Measurements from ENCODE around the gene ONECUT3. TPM values are rescaled to one million over a fixed set of nuclear protein-coding genes. Genes with fewer than 3 reads are reported as not detected.

The ONECUT3 gene
- total RNA-seq, 1 donor from 2014 or later = 0.09 TPM

GRCh38 chr19:1739960-1740629 is 13.2 kb upstream of the ONECUT3 start:
- Histone ChIP-seq H3K27me3 (peaks cover 91% of the 10 kb centered on the region), H3K4me1 (peaks cover 5% of the 10 kb centered on the region), H2AFZ (replicated peaks) (no peak overlapping the region), H3K9ac (no peak overlapping the region), H3K36me3 (no peaks in the 10 kb centered on the region), H3F3A (ENCODE audit: low read depth) (peaks cover 1% of the 10 kb centered on the region), H3K9me3 (ENCODE audit: low read depth) (no peaks in the 10 kb centered on the region), H3K4me3 (no peak overlapping the region), H3K79me2 (ENCODE audit: low read depth) (no peaks in the 10 kb centered on the region), H3K27ac (no peak overlapping the region), H3K4me2 (no peak overlapping the region), H4K20me1 (ENCODE audit: low read depth) (no peaks in the 10 kb centered on the region)
- Mint-ChIP-seq H3K27me3 (ENCODE audit: insufficient read depth, low read depth) (peaks cover 29% of the 10 kb centered on the region), H3K4me3 (no peak overlapping the region), H3K9me3 (peaks cover 3% of the 10 kb centered on the region), H3K27ac (no peak overlapping the region), H3K36me3 (no peaks in the 10 kb centered on the region), H3K4me1 (peaks cover 5% of the 10 kb centered on the region)
- TF ChIP-seq EZH2 (IDR thresholded peaks at IDR 0.05) = no peak
- TF ChIP-seq EZH2phosphoT487 (IDR thresholded peaks at IDR 0.05) = no peak
- no peak for TF ChIP-seq CTCF (IDR thresholded peaks at IDR 0.05)
- DNase-seq (ENCODE audit: low spot score) = no peak

- H3K9me3 Mint-ChIP-seq = peaks cover 3% of the 10 kb centered on the region
- Histone ChIP-seq H3K36me3 (no peaks in the 10 kb centered on the region), H3K4me3 (no peak overlapping the region), H3F3A (ENCODE audit: low read depth) (peaks cover 16% of the 10 kb centered on the region), H3K4me1 (peaks cover 12% of the 10 kb centered on the region), H3K79me2 (ENCODE audit: low read depth) (no peaks in the 10 kb centered on the region), H3K4me2 (no peak overlapping the region), H2AFZ (replicated peaks) (no peak overlapping the region), H3K27me3 (peaks cover 91% of the 10 kb centered on the region), H3K27ac (no peak overlapping the region), H3K9ac (no peak overlapping the region), H3K9me3 (ENCODE audit: low read depth) (no peaks in the 10 kb centered on the region), H4K20me1 (ENCODE audit: low read depth) (peaks cover 7% of the 10 kb centered on the region)
- TF ChIP-seq CTCF (IDR thresholded peaks at IDR 0.05) = no peak
- no peak for TF ChIP-seq EZH2 (IDR thresholded peaks at IDR 0.05)
- no peak for TF ChIP-seq EZH2phosphoT487 (IDR thresholded peaks at IDR 0.05)
- no peaks in the 10 kb centered on the region for H3K36me3 Mint-ChIP-seq
- H3K27me3 Mint-ChIP-seq (ENCODE audit: insufficient read depth, low read depth) = peaks cover 45% of the 10 kb centered on the region
- no peak for DNase-seq (ENCODE audit: low spot score)
- no peak overlapping the region for H3K4me3 Mint-ChIP-seq
- H3K27ac Mint-ChIP-seq = no peak overlapping the region
- peaks cover 5% of the 10 kb centered on the region for H3K4me1 Mint-ChIP-seq
Observed at GRCh38 chr19:1742989-1743696, 10.2 kb upstream of the ONECUT3 start.

GRCh38 chr19:1744133-1744665 is 9.1 kb upstream of the ONECUT3 start:
- H3K9me3 ChIP-seq (ENCODE audit: low read depth) = no peaks in the 10 kb centered on the region
- H3K4me3 ChIP-seq = no peak overlapping the region
- H3K9ac ChIP-seq = no peak overlapping the region
- no peak overlapping the region for H3K4me2 ChIP-seq
- H3K4me1 ChIP-seq = peaks cover 22% of the 10 kb centered on the region
- Mint-ChIP-seq H3K36me3 (no peaks in the 10 kb centered on the region), H3K4me1 (peaks cover 5% of the 10 kb centered on the region), H3K27me3 (ENCODE audit: insufficient read depth, low read depth) (peaks cover 38% of the 10 kb centered on the region), H3K27ac (no peak overlapping the region), H3K4me3 (no peak overlapping the region), H3K9me3 (peaks cover 3% of the 10 kb centered on the region)
- H3K27ac ChIP-seq = no peak overlapping the region
- H3K27me3 ChIP-seq = peaks cover 93% of the 10 kb centered on the region
- no peak for TF ChIP-seq EZH2phosphoT487 (IDR thresholded peaks at IDR 0.05)
- no peak for TF ChIP-seq CTCF (IDR thresholded peaks at IDR 0.05)
- no peak for TF ChIP-seq EZH2 (IDR thresholded peaks at IDR 0.05)
- peaks cover 17% of the 10 kb centered on the region for H4K20me1 ChIP-seq (ENCODE audit: low read depth)
- DNase-seq (ENCODE audit: low spot score) = no peak
- H2AFZ ChIP-seq (replicated peaks) = no peak overlapping the region
- no peaks in the 10 kb centered on the region for H3K36me3 ChIP-seq
- no peaks in the 10 kb centered on the region for H3K79me2 ChIP-seq (ENCODE audit: low read depth)
- peaks cover 16% of the 10 kb centered on the region for H3F3A ChIP-seq (ENCODE audit: low read depth)
